IPS-NIHi7 (cell line): ENCODE measurements around the gene IGFL2.
"Not testable (repeated sequence)": the region's sequence is repeated elsewhere in the genome, so short reads cannot be mapped to it uniquely, and the experiment has no call there.

Experiments used
- DNase-seq: peaks from one replicate; pipeline ENCODE4 v3.0.0; 2012; ENCODE audit warnings: mixed read lengths; ENCODE audit errors: extremely low spot score

The IGFL2 gene

GRCh38 chr19:46147791-46148288, at the start of gene IGFL2:
TSS of gene IGFL2 (plus strand) at chr19:46148238. CDS start at chr19:46148279, 41 bp downstream.
- no peak for DNase-seq

GRCh38 chr19:46100344-46100743, 47.7 kb upstream of the IGFL2 start:
- no peak for DNase-seq

GRCh38 chr19:46101293-46101692, 46.7 kb upstream of the IGFL2 start:
- DNase-seq: no peak

- not testable (repeated sequence) for DNase-seq
Measured at GRCh38 chr19:46102333-46102732, 45.7 kb upstream of the IGFL2 start.

GRCh38 chr19:46107371-46107770, 40.7 kb upstream of the IGFL2 start:
- no peak for DNase-seq

GRCh38 chr19:46109876-46110275, 38.2 kb upstream of the IGFL2 start:
- no peak for DNase-seq

- no peak for DNase-seq
Measured at GRCh38 chr19:46111376-46111775, 36.7 kb upstream of the IGFL2 start.

- DNase-seq: no peak
Measured at GRCh38 chr19:46112527-46112926, 35.5 kb upstream of the IGFL2 start.

GRCh38 chr19:46113726-46114125, 34.3 kb upstream of the IGFL2 start:
- no peak for DNase-seq

- DNase-seq: peak; percentile 41
Measured at GRCh38 chr19:46115396-46116106, 32.5 kb upstream of the IGFL2 start.

GRCh38 chr19:46116121-46116520, 31.9 kb upstream of the IGFL2 start:
- DNase-seq: no peak

- no peak for DNase-seq
Measured at GRCh38 chr19:46118136-46118535, 29.9 kb upstream of the IGFL2 start.

GRCh38 chr19:46124638-46125115, 23.4 kb upstream of the IGFL2 start, which contains the start of gene IGFL3:
TSS of gene IGFL3 (minus strand) at chr19:46124688. CDS start at chr19:46124649, 39 bp downstream.
- DNase-seq: no peak

- DNase-seq: no peak
Measured at GRCh38 chr19:46125447-46125846, 22.6 kb upstream of the IGFL2 start.

- no peak for DNase-seq
Measured at GRCh38 chr19:46126086-46126580, 21.9 kb upstream of the IGFL2 start.

- DNase-seq: no peak
Measured at GRCh38 chr19:46131485-46132143, 16.4 kb upstream of the IGFL2 start.

GRCh38 chr19:46132508-46133100, 15.4 kb upstream of the IGFL2 start:
- DNase-seq: no peak

- DNase-seq: peak; percentile 49
Measured at GRCh38 chr19:46133101-46133627, 14.9 kb upstream of the IGFL2 start.

- DNase-seq: peak; percentile 28
Measured at GRCh38 chr19:46133777-46134241, 14.2 kb upstream of the IGFL2 start.

- no peak for DNase-seq
Measured at GRCh38 chr19:46134527-46134926, 13.5 kb upstream of the IGFL2 start.

GRCh38 chr19:46137915-46138473, 10.0 kb upstream of the IGFL2 start:
- no peak for DNase-seq

GRCh38 chr19:46141421-46141820, 6.6 kb upstream of the IGFL2 start:
- DNase-seq: no peak
